HS-27A (cell line): ENCODE results near the gene YOD1.

Experiments
- DNase-seq: peaks from one replicate; pipeline ENCODE4 v3.0.0-alpha.2; 2012; ENCODE audit warnings: low read depth, missing footprints

Gene YOD1

DNA sequence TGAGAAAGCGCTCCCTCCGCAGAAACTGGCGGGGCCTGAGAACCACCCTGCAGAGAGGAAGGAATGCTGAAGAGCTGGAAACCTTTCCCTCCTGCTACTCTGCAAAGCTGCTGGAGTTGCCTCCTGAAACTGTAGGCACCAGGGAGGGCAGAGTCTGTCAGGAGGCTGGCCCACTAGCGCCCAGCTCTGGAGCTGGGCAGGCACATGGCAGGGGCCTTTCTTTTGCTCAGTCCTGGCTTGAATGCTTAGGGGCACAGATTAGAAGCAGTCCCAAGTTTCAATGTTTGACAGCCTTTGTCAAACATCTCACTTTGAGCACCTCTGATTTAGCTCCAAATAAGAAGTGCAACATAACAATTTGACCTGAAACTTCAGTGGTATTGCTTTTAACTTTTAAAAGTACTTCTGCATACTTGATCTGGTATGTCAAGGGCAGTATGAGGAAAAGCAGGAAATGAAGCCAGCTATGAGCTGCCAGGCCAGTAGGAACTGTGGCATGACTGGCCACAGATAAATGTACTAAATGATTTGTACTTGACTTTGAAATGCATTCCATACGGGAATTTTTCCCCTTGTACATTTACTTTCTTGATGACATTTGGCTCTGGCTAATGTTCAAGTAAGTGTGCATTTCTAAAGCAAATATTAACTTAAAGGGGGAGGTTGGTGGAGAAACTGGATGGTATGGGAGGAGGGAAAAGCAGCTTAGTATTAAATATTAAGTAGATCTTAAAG is 25.7 kb downstream of the YOD1 start:
- no peak for DNase-seq

DNA sequence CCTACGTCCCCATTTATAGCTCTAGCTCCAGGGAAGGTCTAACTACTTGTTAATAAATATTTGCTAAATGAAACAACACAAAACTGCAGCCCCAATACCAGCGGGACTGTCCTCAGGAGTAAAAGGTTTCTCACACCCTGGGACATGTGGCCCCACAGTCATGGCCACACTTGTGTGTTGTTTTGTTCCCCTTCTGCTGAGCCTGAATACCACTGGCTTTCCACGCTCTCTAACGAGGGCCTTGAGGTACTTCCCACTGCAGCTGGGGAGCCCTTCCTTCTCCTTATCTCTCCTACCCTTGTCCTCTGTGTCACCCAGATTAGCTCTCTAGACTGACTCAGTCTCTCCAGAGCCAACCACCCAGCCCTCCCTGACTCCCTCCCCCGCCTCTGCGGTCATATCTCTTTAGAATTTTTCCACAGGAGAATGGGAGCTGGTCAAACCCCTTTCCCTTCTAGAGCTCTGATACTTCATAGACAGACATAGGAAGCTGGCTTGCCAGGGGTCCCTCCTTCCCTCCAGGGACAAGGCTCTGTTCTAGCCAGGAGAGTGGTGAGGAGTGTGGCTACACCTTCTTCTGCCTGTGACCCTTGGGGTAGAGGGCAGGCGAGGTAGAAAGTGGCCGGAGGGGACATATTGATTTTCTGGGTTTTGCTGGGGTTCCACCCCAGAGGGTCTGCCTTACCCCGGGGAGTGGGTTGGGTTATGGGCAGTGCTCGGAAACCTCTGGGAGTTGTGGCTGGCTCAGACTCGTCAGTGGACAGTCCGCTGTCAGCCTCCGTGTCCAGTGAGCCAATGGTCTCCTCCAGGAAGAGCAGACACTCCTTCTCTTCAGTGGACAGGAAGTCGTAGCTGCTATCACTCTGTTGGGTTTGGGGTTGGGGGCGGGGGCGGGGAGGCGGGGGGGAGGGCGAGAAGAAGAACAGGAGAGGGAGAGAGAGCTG is 26.5 kb downstream of the YOD1 start:
- DNase-seq = no peak

DNA sequence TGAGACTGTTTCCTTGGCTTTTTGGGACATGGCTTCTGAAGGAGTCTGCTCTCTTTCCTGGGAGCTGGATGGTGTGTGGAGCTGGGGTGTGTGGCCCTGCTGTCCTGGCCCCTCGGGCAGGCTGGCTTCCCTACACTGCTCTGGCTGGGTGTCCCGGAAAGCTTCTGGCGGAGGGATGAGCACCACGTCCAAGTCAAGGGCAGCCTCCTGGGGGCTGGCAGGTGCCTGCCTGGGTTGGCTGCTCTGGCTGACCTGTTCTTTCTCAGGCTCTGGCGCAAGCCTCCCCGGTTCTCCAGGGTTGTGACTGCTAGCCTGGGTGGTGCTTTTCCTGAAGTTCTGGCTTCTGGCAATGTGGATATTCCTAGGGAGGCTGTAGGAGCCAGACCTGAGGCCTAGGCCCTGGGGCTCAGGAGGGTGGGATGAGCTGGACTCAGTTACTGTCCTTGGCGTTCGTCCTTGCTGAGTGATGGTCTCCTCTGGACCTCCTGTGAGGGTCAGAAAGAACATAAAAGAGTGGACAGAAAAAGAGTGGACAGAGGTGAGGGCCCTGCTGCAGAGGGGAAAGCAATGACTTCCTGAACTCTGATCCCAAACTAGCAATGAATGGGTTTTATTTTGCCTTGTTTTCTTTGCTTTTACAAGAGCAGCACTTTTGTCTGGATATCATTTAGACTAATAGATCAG is 27.9 kb downstream of the YOD1 start:
- no peak for DNase-seq

DNA sequence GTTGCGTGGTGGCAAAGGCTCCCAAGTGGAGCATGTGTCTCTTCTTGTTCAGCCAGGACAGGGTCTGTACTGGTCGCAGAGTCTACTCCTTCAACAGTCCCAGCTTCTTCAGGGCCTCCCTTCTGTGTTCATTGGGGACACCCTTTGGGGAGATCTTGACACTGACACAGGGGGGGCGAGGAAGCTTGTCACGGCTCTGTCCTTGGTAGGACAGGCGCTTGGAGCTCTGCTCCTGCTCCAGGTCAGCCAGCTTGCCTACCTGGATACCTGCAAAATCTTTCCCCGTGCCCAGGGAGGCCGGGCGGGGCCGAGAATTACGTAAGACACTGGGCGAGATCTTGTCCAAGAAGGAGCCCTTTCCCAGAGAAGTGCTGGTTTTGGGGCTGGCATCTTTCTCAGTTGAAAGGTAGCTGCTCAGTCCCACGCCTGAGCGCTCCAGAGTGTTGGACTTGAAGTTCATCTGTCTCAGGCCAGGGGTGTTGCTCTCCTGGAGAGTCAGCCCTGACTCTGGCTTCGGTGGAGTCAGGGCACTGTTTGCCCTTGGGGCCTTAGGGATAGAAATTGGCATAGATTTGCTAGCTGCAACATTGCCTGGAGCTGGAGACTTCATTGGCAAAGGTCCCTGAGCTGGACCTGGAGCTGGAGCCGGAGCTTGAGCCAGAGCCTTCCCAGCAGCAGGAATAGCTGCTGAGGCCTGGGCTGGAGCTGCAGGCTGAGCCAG is 29.0 kb downstream of the YOD1 start:
- DNase-seq = no peak

DNA sequence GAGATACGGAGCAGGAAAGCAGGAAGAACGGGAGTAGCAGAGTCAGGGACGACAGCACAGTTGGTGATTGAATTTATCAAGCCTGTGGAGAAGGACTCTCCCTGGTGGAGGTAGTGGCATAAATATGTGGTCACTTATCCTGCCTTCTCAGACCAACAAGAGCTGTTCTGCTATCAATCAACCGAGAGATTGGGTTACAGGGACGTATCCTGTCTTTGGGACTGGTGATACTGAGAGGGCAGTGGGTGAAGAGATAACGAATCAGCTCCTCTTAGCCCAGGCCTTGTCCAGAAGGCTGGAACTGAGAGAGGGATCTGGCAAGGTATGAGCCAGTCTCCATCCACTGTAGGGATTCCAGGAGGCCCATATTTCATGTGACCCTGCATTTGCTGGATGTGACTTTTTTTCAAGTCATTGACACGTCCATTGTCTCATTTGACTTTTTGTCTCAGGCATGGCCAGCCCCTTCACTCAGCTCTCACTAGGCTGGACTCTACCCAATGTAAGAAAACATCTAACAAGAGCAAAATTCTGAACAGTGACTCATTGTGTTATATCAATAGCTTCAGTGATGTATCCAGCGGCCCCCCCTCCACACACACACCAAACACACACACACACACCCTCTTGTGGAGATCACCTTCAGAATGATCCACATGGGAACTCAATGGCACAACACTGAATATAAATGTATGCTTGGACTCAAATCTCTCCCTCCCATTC is 29.7 kb downstream of the YOD1 start:
- DNase-seq = no peak

DNA sequence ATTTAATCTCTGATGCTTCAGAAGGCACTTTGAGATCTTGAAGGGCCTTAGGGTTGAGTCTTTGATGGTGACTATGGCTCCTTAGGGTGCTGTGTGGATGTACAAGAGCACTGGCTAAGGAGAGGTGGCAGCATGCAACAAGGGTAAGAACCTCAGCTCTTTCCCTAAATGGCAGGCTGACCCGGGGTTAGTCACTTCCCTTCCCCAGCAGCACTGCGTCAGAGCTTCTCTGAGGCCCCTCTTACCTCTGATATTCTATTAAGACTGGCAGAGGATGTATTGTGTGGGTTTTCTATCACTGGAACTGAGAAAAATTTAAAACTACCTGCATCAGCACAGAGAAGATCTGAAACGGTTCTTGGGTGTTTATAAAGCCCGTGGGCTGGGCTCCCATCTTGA is 30.3 kb downstream of the YOD1 start:
- DNase-seq = no peak

DNA sequence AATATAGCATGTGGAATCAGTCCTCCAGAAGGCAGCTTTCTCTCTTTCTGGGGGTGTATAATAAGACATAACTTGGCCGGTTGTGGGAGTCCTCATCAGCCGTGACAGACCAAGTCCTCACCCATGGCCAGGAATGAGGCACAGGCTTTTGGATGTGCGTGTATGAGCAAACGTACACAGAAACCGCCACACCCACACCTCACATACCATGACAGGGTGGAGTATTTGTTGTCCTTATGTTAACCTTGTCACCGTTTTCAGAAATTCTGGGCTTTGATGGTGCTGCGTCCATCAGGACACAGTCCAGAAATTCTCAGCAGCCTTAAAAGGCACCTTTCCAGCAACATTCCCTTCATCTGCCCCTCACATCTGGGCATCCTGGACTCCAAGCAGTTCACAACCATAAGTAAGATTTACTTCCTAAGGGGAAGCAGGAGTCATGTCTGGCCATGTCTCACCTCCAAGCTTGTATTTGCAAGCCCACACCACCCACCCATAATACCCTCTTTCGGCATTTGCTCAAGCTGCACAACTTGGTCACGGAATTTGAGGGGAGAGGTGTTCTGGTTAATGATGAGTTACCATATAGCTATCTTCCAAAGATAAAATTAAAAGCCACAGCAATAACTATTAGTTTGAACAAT is 30.8 kb downstream of the YOD1 start:
- no peak for DNase-seq

DNA sequence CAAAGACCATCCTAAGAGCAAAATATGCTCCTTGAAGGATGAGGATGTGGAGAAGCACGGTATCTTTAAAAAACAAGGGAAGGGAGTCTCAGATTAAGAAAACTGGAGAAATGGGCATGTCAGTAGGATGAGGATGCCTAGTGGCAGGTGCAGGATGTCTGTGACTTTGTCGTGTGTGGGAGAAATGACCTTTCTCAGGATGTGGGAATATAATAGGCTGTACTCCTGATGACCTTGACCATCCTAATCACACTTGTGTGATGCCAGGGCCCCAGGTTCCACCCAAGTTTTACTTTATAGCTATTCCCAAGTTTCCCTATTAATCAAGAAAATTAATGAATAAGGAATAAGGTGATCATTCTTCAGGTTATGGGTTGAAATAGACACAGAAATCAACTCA is 31.3 kb downstream of the YOD1 start:
- DNase-seq = no peak

DNA sequence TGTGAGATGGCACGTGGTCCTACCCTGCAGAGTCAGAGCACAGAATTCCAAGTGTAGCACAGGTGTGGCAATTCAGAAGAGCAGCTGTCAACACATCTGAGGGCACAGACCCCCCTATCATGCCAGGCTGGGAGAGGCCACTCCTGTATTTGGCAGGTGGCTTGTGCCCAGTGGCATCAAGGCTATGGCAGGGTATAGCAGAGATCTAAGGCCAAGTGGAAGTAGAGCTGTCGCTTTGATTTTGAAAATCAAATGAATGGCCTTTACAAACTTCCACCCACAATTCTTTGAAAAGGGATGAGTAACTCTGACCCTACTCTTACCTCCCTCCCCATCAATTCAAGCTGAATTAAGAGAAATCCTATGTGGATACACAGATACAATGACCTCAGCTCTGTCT is 31.8 kb downstream of the YOD1 start:
- DNase-seq = no peak

DNA sequence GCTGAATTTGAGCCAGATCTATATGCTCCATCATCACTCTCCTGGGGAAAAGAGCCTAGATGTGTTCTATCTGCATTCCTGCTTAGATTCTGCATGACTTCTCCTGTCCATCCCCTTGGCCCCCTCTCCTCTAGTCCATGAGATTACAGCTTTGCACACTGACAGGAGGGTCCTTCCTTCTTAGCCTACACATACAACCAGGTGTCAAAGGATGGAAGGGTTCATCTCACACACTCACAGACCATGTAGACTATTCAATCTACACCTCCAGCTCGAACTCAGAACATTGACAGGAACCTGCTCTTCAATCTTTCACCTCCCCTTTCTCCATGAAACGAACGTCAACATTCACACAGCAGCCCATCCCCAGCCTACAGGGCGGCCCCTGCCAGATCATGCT is 32.3 kb downstream of the YOD1 start:
- DNase-seq = no peak

DNA sequence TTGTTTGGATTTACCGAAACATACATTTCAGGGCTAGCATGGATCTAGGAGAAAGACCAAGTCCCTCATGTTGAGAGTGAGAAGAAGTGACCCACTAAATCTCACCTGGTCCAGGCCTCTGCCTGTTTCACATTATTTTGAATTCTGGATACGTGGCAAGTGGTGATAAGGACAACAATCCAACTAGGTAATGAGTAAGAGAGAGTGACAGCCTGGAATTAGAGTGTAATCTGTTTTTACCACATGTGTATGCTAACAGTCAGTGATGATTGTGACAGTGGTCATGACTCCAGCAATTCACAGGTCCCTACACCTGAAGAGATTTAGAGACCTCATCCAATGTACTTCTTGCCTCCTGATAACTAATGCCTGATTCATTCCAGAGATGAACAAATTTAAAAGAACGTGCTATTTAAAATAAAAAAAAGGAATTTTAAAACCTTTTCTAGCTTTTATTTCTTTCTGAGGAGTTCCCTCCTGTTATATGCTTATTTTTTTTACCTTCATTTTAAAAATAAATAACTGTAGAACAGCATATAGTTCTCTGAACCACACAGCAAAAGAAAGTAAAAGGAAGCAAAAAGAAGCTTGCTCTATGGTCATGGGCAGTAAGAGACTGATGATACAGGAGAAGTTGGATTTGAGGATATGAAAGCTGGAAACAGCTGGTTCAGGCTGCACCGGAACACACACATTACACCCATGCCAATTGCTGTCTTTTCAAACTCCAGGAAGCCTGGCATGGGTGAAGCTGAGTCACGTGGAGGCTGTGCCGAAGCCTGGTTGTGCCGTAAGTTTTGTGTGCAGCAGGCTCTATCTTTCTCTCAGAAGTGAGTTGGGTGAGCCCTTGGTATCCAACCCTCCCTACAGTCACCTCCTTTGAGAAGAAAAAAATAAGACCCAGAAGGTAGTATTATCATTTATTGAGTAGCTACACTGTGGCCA is 33.1 kb downstream of the YOD1 start:
- DNase-seq = no peak

DNA sequence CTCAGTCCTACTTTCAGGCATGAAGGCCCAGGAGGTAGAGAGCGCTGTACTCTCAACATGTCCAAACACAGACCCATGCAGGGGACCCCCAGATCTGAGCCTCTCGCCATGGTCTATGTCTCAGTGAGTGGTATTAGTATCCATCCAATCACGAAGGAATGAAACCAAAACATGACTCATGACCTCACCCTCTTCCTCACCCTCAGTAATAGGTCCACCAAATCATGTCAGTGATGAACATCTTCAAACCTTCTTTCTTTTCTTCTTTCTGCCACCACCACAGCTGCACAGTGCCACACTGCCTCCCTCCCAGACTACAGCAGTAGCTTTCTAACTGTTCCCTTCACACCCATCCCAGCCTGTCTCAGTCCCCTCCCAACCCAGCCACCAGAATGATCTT is 35.2 kb downstream of the YOD1 start:
- DNase-seq = no peak

DNA sequence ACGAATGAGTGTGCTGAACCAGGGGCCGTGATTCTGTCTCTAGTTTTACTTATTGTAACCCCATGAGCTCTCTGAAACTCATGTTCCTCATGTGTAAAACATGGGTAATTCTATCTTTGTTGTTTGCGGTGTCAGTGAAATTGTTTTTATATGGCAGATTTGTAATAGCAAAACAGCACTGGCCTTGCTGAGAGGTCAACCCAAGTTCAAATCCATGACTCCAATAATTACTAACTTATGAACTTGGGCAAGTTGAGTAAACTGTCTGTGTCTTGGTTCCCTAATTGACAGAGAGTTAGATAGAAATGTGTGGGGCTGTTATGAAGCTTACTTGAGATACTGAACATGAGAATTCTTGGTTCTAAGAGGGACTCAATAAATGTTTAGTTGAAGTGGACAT is 36.3 kb downstream of the YOD1 start:
- no peak for DNase-seq

DNA sequence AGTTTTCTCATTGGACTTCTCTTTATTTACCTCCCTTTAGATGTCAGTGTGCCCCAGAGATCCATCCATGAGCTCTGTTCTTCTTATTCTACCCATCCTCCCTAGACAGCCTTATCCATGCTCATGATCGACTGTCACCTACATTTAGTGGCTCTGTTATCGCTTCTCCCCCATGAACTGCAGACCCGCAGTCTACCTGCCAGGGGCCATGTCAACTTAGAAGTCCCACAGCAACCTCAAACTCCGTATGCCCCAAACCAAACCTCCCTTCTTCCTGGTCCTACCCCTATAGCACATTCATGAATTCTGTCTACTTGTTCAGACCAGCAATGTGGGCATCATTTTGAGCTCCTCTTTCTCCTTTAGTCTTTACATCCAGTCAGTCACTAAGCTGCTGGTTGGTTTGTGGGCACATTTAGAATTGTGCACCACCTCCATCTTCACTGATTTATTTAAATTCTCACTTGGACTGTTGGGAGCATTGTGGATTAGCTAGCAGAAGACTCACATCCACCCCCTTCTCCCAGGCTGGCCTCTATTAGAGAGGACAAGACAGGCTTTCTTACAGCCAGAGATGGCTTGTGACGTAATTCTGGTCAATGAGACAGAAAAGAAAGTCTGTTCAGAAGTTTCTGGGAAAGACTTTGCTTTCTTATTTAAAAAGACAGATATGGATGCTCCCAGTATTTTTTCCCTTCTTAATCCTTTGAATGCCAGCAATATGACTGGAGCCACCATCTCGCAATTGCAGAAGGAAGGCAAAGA is 37.5 kb downstream of the YOD1 start:
- DNase-seq = no peak

DNA sequence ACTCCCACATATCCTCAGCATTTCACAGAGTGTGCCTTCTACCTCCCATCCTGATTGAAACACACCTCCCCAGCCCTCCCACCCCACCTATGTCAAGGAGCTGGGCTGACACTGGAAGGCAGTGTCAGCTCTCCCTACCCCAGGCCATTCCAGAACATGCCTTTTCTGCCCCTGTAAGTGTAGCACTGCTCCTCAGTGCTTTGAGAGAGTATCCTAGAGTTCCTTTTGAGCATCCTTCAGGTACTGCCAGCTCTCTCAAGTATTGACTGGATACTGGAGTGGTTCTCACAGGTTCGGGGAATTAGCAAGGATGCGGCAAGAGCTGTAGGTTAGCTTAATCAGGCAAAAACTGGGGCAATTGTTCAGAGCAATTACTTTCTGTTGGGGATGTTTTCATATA is 40.3 kb downstream of the YOD1 start:
- DNase-seq = no peak

DNA sequence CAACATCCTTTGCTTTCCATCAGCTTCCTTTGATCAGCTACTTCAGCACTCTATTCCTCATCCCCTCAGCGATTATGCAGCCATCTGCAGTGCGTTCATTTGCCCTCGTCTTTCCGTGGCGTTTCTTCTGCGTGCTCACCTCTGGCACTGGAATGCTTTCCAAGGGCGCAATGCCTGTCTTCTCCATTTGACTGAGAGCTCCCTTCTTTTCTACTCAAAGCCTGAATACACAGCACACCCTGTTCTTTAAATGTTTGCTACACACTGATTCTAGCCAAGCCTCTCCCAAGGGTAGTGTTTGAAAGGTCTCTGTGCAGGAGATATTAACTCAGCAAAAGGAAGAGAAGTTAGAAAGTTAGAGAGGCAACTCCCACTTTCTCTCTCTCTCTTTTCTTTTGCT is 41.1 kb downstream of the YOD1 start:
- DNase-seq = no peak

DNA sequence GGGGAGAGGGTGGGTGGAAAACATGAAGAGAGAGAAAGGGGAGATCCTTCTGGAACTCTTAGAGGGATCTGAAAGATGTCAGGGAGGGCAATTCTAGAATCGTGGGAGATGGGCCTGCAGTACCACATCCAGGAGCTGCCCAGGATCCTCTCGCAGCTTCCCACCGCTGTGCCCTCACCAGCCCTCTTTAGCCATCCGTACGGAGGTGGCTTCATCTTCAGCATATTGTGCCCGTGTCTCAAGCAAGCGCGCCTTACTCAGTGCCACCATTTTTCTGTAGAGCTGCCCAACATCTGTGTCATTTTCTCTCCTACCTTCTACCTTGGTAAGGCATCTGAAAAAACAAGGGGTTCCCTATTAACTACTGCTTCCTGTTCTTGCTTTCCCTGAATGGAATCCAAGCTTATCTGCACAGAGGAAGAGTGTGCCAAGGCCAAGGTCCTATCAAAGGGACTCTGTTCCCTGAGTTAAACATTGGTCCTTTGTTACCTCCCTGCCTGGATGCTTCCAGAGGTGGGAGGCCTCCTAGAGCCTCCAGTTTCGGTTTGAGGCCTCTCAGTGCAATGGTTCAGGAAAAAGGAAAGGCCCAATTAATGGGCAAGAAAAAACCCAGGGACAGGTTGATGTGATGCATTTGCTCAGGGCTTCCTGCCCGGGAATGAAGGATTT is 41.7 kb downstream of the YOD1 start:
- no peak for DNase-seq

DNA sequence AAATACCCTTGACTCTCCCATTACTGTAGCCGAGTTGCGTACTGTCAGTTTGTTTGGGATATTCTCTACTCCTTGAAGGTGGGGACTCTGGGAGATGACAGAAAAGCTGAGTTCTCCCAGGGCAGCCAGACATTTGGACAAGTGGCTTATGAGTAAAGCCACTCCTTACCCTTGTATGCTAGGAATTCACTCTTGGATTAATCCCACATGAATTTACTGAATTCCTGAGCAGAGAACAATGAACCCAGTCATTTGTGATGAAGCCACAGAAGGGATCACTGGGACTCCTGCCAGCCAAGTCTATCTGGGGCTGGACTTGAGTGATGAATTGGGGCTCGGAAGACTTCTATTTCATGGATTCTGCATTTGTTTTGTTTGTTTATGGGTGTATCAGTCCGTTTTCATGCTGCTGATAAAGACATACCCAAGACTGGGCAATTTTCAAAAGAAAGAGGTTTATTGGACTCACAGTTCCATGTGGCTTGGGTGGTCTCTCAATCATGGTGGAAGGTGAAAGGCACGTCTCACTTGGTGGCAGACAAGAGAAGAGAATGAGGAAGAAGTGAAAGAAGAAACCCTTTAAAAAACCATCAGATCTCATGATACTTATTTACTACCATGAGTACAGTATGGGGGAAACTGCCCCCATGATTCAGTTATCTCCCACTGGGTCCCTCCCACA is 43.5 kb downstream of the YOD1 start:
- peak; percentile 96 for DNase-seq
